ACHN (cell line): ENCODE data around the gene NOXRED1.
"Not testable (repeated sequence)": the region's sequence is repeated elsewhere in the genome, so short reads cannot be mapped to it uniquely, and the experiment has no call there.

Experiments used
- DNase-seq: peaks from one replicate; pipeline ENCODE4 v3.0.0-alpha.2; 2015
- in situ Hi-C: cut with HindIII; loops from 2 replicates; pipeline ENCODE4 v1.10.0; 2017; ENCODE audit warnings: low sequenced_read_pairs, low pct_ligation_motif_present, low pct_unique_long_range_greater_than_20kb

The NOXRED1 gene

GRCh38 chr14:77416098-77416497 lies 7.2 kb downstream of the NOXRED1 start:
- DNase-seq, in situ Hi-C loops: not testable (repeated sequence)

- in situ Hi-C loops, DNase-seq: not testable (repeated sequence)
These were observed 7.8 kb downstream of the NOXRED1 start for GRCh38 chr14:77415403-77416030.

DNA sequence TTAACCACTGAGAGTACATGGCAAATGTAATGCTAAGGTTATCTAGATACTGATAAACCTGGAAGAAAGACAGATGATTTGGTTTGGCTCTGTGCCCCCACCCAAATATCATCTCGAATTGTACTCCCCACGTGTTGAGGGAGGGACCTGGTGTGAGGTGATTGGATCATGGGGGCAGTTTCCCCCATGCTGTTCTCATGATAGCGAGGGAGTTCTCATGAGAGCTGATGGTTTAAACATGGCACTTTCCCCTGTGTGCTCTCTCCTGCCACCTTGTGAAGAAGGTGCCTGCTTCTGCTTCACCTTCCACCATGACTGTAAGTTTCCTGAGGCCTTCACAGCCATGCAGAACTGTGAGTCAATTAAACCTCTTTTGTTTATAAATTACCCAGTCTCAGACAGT lies 14.2 kb downstream of the NOXRED1 start:
- DNase-seq, result no peak
- in situ Hi-C loops, result no loop called here

DNA sequence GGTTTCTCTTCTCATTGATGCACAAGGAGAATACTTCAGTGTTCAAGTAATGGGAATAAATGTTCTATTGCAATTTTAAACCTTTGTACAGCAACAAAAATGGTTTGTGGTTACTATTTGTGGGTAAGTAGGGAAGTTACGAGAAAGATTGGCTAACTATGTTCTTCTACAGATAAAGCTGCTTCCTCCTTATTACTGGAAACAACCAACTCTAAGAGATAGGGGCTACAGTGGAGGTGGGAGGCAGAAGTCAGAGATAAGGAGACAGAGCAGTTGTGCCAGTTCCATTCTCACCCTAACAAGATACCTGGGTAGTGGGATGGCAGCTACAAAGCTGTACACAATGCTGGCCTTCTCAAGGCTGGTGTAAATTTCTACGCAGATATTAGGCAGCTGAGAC lies 16.2 kb downstream of the NOXRED1 start:
- DNase-seq, result no peak
- in situ Hi-C loops, result no loop called here

DNA sequence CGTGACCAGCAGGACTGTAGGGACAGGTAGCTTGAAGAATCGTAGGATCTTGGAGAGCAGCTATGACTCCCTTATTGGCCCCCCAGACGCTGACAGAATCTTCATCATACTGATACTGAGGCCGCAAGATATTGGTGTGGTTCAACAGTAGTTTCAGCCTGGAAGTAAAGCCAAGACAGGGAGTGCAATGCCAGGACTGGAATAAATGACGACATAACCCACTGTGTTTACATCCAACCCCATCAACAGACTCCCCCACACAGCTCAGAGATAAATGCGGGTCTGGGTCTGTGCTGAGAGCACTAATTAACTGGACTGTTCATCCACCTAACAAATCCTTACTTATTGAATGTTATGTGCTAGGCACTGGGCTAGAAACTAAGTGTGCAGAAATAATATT lies 16.6 kb downstream of the NOXRED1 start:
- no peak for DNase-seq
- in situ Hi-C loops, result no loop called here

GRCh38 chr14:77406086-77406485 lies 17.2 kb downstream of the NOXRED1 start:
- in situ Hi-C loops, result no loop called here
- no peak for DNase-seq

- DNase-seq, result no peak
- in situ Hi-C loops, result no loop called here
These were observed 19.6 kb downstream of the NOXRED1 start for GRCh38 chr14:77403768-77404167.

GRCh38 chr14:77400216-77400615 lies 23.1 kb downstream of the NOXRED1 start:
- in situ Hi-C loops, result no loop called here
- DNase-seq, result no peak

DNA sequence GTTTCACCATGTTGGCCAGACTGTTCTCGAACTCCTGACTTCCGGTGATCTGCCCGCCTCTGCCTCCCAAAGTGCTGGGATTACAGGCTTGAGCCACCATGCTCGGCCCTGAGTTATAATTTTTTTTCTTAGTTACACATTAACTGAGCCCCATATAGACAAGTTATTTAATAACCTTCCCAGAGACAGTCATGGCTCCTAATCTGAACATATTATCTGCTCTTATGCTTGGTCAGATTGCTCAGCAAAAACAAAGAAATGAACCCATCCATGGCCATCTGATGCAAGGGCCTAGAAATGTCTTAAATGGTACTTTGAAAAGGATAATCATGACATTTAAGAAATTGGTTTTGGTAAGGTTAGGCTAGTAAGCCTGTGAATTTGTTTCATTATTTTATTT lies 33.1 kb downstream of the NOXRED1 start:
- in situ Hi-C loops, result no loop called here
- DNase-seq, result no peak

DNA sequence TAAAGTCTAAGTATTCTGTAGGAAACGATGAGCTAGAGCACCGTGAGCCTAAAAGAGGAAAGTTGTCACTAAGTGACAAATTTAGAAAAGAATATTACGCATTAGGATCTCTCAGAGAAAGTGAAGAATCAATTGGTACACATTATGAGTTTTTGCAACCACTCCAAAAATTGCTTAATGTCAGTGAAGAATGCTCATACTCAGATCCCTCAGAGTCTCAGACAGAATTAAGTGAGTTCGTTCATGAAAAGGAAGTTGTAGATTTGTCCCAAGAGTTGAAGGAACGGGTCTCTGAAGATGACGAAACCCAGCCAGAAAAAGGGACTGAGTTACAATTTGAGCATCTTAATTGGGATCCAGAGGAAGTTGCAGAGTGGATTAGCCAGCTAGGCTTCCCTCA lies 44.6 kb downstream of the NOXRED1 start:
- DNase-seq, result no peak
- in situ Hi-C loops, result no loop called here

GRCh38 chr14:77377502-77377844 lies 45.9 kb downstream of the NOXRED1 start:
- in situ Hi-C loops, result no loop called here
- DNase-seq, result no peak

DNA sequence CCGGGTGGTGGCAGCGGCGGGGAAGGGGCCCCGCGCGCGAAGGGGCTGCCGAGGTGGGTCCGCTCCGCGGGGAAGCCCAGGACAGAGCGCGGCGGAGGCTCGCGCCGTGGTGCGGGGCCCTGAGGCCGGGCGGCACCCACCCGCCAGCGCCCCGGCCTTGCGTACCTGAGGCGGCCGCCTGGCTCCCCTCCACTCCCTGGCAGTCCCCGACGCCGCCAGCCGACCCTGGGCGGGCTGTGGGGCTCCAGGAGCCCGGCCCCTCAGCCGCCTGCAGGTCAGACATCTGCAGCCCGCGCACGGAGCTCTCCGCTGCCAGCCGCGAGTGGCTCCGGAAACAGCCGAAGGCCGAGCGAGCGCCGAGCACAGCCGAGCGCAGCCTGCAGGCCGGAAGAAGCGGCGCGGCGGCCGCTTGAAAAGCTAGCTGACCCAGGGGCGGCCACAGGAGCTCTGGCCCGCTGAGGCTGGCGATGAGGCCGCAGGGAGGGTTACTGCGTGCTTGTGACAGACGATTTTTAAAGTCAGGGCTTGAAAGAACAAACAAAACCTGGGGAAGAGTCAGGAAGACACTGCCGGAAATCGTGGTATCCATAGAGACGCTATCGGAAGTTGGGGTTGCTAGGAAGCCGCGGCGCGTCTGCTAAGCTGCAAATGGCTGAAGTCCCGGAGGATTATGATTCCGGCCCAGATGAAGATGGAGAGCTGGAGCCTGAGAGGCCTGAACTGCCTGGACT lies 46.4 kb downstream of the NOXRED1 start, which contains the start of the genes SAMD15 and TMED8:
SAMD15 (plus strand) TSS at position 609 of the 731 bp plus-strand sequence; CDS start at position 649, 40 bp downstream.
TMED8 (minus strand) TSS at position 324 of the 731 bp plus-strand sequence; CDS start at position 283, 41 bp downstream.
- DNase-seq, result peak; percentile 75
- in situ Hi-C loops, result no loop called here

GRCh38 chr14:77375973-77376770 lies 47.2 kb downstream of the NOXRED1 start:
- in situ Hi-C loops, result no loop called here
- DNase-seq, result peak; percentile 10

- DNase-seq, result no peak
- in situ Hi-C loops, result no loop called here
These were observed 48.0 kb downstream of the NOXRED1 start for GRCh38 chr14:77375164-77375950.

DNA sequence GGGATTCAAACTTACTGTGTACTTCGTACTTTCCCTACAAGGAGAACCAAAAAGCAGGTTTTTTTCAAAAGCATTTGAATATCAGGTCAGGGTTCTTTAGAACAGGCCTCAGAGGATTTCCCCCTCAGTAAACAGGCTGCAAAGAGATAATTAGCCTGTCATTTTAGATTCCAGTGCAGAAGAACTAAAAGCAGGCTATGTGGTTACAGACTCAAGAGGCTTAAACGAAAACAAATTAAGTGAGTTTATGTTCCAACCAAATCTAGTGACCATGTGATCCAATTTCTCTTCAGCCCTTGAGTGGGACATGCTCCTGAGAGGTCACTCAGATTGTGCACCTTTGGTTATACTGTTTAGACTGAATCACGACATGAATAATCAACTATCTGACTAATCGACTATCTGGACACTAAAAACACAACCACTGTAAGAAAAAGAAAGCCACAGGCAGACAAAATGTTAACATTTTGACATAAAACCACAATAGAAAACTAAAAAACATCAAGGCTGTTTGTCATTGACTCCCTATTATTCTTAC lies 51.0 kb downstream of the NOXRED1 start:
- peak; percentile 1 for DNase-seq
- in situ Hi-C loops, result no loop called here

GRCh38 chr14:77369285-77369684 lies 54.0 kb downstream of the NOXRED1 start:
- in situ Hi-C loops, result no loop called here
- DNase-seq, result no peak

- no peak for DNase-seq
- in situ Hi-C loops, result no loop called here
These were observed 59.2 kb downstream of the NOXRED1 start for GRCh38 chr14:77364146-77364545.

DNA sequence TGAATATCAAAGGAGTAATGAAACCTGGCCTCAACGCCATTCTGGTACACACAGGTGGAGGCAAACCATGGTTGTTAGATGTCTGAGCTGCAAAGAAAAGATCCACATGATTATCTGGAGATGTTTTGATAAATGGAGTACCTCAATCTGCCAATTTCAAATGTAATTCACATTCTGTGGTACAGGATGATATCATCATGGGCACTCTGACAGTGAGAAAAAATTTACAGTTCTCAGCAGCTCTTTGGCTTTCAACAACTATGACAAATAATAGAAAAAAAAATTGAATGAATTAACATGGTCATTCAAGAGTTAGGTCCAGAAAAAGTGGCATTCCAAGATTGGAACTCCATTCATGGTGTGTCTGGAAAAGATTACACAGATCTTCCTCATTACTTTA lies 63.7 kb downstream of the NOXRED1 start:
- DNase-seq, result no peak
- in situ Hi-C loops, result no loop called here
